Activated CD4-positive, alpha-beta T cell treated with anti-CD3 and anti-CD28 coated beads, Interleukin-2, Interleukin-4, amounts not matched to agents 100 ng/mL and 50 ng/mL, durations not matched to agents 16 hours and 8 hours (primary cell): ENCODE results near the gene IL1R1.
"Not testable (repeated sequence)": the region's sequence is repeated elsewhere in the genome, so short reads cannot be mapped to it uniquely, and the experiment has no call there.

Source experiments
- DNase-seq: peaks from one replicate; pipeline ENCODE4 v3.0.0-alpha.2; 2020; ENCODE audit warnings: low spot score

Gene IL1R1

GRCh38 chr2:102141970-102142828 is at the start of gene IL1R1:
TSS of gene IL1R1 (plus strand) at chr2:102142746. CDS start at chr2:102157725, 14,979 bp downstream.
- DNase-seq, result no peak

GRCh38 chr2:102093662-102094061 is 48.9 kb upstream of the IL1R1 start:
- DNase-seq, result no peak

GRCh38 chr2:102094917-102095316 is 47.6 kb upstream of the IL1R1 start:
- no peak for DNase-seq

- DNase-seq, result no peak
Observed at GRCh38 chr2:102096103-102096502, 46.4 kb upstream of the IL1R1 start.

GRCh38 chr2:102098756-102099155 is 43.8 kb upstream of the IL1R1 start:
- no peak for DNase-seq

- DNase-seq, result no peak
Observed at GRCh38 chr2:102099536-102100298, 42.8 kb upstream of the IL1R1 start.

- peak; percentile 85 for DNase-seq
Observed at GRCh38 chr2:102100371-102101096, 42.0 kb upstream of the IL1R1 start.

GRCh38 chr2:102101097-102101848 is 41.3 kb upstream of the IL1R1 start:
- no peak for DNase-seq

GRCh38 chr2:102101849-102102635 is 40.5 kb upstream of the IL1R1 start:
- DNase-seq, result no peak

- not testable (repeated sequence) for DNase-seq
Observed at GRCh38 chr2:102102636-102102948, 40.0 kb upstream of the IL1R1 start.

GRCh38 chr2:102103284-102103683 is 39.3 kb upstream of the IL1R1 start:
- DNase-seq, result no peak

- DNase-seq, result peak; percentile 88
Observed at GRCh38 chr2:102103992-102104871, 38.3 kb upstream of the IL1R1 start.

GRCh38 chr2:102106133-102106556 is 36.4 kb upstream of the IL1R1 start:
- no peak for DNase-seq

- DNase-seq, result not testable (repeated sequence)
Observed at GRCh38 chr2:102106813-102107740, 35.5 kb upstream of the IL1R1 start.

GRCh38 chr2:102107741-102108070 is 34.8 kb upstream of the IL1R1 start:
- peak; percentile 38 for DNase-seq

GRCh38 chr2:102109016-102109415 is 33.5 kb upstream of the IL1R1 start:
- no peak for DNase-seq

- DNase-seq, result no peak
Observed at GRCh38 chr2:102110171-102110570, 32.4 kb upstream of the IL1R1 start.

- DNase-seq, result peak; percentile 67
Observed at GRCh38 chr2:102110596-102111334, 31.8 kb upstream of the IL1R1 start.
